SK-N-SH treated with all-trans-retinoic acid at 6 μM for 48 hours (cell line): Measurements from ENCODE around the gene GJA1.

Experiments
- ATAC-seq: fragments of 200-7000 bp; cut with Tn5 transposase; 3 replicates; pipeline ENCODE4 v1.9.1; 2020; ENCODE audit warnings: mild to moderate bottlenecking, moderate library complexity
- CREB5 ChIP-seq: fragments of 250-450 bp; sonication (Bioruptor Pico); IDR thresholded peaks from 2 replicates; pipeline ENCODE4 v1.5.1; 2020; ENCODE audit warnings: low read depth, mild to moderate bottlenecking, moderate library complexity
- CSDC2 ChIP-seq: fragments of 250-450 bp; sonication (Bioruptor Pico); IDR thresholded peaks from 2 replicates; pipeline ENCODE4 v1.5.0; 2020; ENCODE audit warnings: mild to moderate bottlenecking, moderate library complexity
- ESRRG ChIP-seq: fragments of 250-450 bp; sonication (Bioruptor Pico); IDR thresholded peaks from 2 replicates; pipeline ENCODE4 v1.6.1; 2021; ENCODE audit warnings: mild to moderate bottlenecking
- GLIS3 ChIP-seq: fragments of 250-450 bp; sonication (Bioruptor Pico); IDR thresholded peaks from 2 replicates; pipeline ENCODE4 v1.5.0; 2020; ENCODE audit warnings: mild to moderate bottlenecking, moderate library complexity
- PATZ1 ChIP-seq: fragments of 250-450 bp; sonication (Bioruptor Pico); IDR thresholded peaks from 2 replicates; pipeline ENCODE4 v1.8.0; 2020; ENCODE audit warnings: mild to moderate bottlenecking, moderate library complexity, borderline replicate concordance
- POU6F1 ChIP-seq: fragments of 250-450 bp; sonication (Bioruptor Pico); IDR thresholded peaks from 2 replicates; pipeline ENCODE4 v1.8.0; 2021; ENCODE audit warnings: low read depth, mild to moderate bottlenecking, moderate library complexity, borderline replicate concordance
- PPARA ChIP-seq: fragments of 250-450 bp; sonication (Bioruptor Pico); IDR thresholded peaks from 2 replicates; pipeline ENCODE4 v1.5.0; 2020; ENCODE audit warnings: mild to moderate bottlenecking, borderline replicate concordance
- RARB ChIP-seq: fragments of 250-450 bp; sonication (Bioruptor Pico); IDR thresholded peaks from 2 replicates; pipeline ENCODE4 v1.8.0; 2021; ENCODE audit warnings: mild to moderate bottlenecking, moderate library complexity
- SNAI2 ChIP-seq: fragments of 250-450 bp; sonication (Bioruptor Pico); IDR thresholded peaks from 2 replicates; pipeline ENCODE4 v1.5.0; 2020; ENCODE audit warnings: mild to moderate bottlenecking, moderate library complexity
- TCF4 ChIP-seq: fragments of 250-450 bp; sonication (Bioruptor Pico); IDR thresholded peaks from 2 replicates; pipeline ENCODE4 v1.8.0; 2021; ENCODE audit warnings: mild to moderate bottlenecking, moderate library complexity, borderline replicate concordance
- TOX ChIP-seq: fragments of 250-450 bp; sonication (Bioruptor Pico); IDR thresholded peaks from 2 replicates; pipeline ENCODE4 v1.8.0; 2021; ENCODE audit warnings: mild to moderate bottlenecking, moderate library complexity, borderline replicate concordance
- TSHZ2 ChIP-seq: fragments of 250-450 bp; sonication (Bioruptor Pico); IDR thresholded peaks from 2 replicates; pipeline ENCODE4 v1.5.0; 2020; ENCODE audit warnings: mild to moderate bottlenecking, moderate library complexity
- ZC3H10 ChIP-seq: fragments of 250-450 bp; sonication (Bioruptor Pico); IDR thresholded peaks from 2 replicates; pipeline ENCODE4 v1.5.1; 2021; ENCODE audit warnings: mild to moderate bottlenecking, moderate library complexity
- ZFP30 ChIP-seq: fragments of 450-650 bp; formaldehyde crosslinking; IDR thresholded peaks from 2 replicates; pipeline ENCODE4 v1.5.0; 2022; ENCODE audit warnings: mild to moderate bottlenecking, moderate library complexity
- ZNF565 ChIP-seq: fragments of 450-650 bp; formaldehyde crosslinking; conservative IDR thresholded peaks from 2 replicates; pipeline ENCODE4 v1.5.0; 2020; ENCODE audit warnings: low read depth, mild to moderate bottlenecking, moderate library complexity
- ZNF70 ChIP-seq: fragments of 450-650 bp; formaldehyde crosslinking; IDR thresholded peaks from 2 replicates; pipeline ENCODE4 v1.5.0; 2020; ENCODE audit warnings: mild to moderate bottlenecking, moderate library complexity
- ZNF8 ChIP-seq: fragments of 450-650 bp; formaldehyde crosslinking; IDR thresholded peaks from 2 replicates; pipeline ENCODE4 v1.5.0; 2020; ENCODE audit warnings: mild to moderate bottlenecking, moderate library complexity
- TF ChIP-seq, protein P1 (sequence below): fragments of 250-450 bp; sonication (Bioruptor Pico); IDR thresholded peaks from 2 replicates; pipeline ENCODE4 v1.5.1; 2021; ENCODE audit warnings: mild to moderate bottlenecking, moderate library complexity

Gene GJA1

DNA sequence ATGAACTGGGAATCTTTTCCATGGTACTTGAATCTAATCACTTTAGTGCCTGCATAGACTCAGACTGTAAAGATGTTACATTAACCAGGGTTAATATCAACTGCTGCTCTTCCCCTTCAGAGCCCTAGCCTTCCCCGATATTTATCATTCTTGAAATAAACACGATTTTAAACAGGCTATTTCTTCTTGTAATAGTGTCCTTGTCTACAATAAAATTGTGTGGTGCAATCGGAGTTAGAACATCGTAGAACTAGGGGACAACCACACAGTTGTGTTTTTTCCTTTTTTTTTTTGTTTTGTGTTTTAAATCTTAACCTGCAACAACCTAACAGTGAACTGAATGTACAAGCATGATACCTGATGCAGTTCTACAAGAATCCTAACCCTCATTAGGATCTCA is 4.5 kb downstream of the GJA1 start (continued):
- TF ChIP-seq TSHZ2 (CRISPR knock-in tag), result no peak
- no peak for TF ChIP-seq TCF4 (CRISPR knock-in tag)
- TF ChIP-seq SNAI2 (CRISPR knock-in tag), result no peak
- no peak for TF ChIP-seq ZC3H10 (CRISPR knock-in tag)
- TF ChIP-seq RARB (CRISPR knock-in tag), result no peak
- TF ChIP-seq ZFP30, result no peak
- no peak for TF ChIP-seq CSDC2 (CRISPR knock-in tag)
- TF ChIP-seq, protein P1, sequence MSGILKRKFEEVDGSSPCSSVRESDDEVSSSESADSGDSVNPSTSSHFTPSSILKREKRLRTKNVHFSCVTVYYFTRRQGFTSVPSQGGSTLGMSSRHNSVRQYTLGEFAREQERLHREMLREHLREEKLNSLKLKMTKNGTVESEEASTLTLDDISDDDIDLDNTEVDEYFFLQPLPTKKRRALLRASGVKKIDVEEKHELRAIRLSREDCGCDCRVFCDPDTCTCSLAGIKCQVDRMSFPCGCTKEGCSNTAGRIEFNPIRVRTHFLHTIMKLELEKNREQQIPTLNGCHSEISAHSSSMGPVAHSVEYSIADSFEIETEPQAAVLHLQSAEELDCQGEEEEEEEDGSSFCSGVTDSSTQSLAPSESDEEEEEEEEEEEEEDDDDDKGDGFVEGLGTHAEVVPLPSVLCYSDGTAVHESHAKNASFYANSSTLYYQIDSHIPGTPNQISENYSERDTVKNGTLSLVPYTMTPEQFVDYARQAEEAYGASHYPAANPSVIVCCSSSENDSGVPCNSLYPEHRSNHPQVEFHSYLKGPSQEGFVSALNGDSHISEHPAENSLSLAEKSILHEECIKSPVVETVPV (CRISPR knock-in tag), result no peak
- TF ChIP-seq ZNF8 (CRISPR knock-in tag), result no peak
- no peak for TF ChIP-seq ESRRG (CRISPR knock-in tag)
- TF ChIP-seq, all 23 proteins: peak for 0

DNA sequence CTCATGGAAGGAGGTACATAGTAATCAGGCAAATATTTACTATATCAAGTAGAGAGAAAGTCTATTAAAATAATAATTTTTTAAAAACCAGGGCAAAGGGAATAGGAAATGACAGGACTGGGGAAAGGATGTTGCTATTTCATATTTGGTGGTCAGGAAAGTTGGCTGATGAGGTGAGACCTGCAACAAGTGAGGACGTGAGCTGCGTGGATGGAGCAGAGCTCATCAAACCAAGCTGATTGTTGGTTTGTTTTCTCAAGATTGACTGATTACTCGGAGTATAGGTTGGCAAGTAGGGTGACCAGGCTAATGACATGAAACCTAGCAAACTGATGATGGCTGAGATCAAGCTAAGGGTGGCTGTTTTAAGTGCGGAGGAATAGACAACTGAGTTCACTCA is 6.0 kb downstream of the GJA1 start:
- ATAC-seq, result no peak
- TF ChIP-seq, protein P1 (CRISPR knock-in tag), result no peak
- TF ChIP-seq PPARA (no peak), TSHZ2 (CRISPR knock-in tag) (no peak), POU6F1 (CRISPR knock-in tag) (no peak), ZFP30 (no peak), CSDC2 (CRISPR knock-in tag) (no peak), CREB5 (no peak), GLIS3 (CRISPR knock-in tag) (no peak), ZC3H10 (CRISPR knock-in tag) (no peak)

GRCh38 chr6:121442576-121442975 is 7.1 kb downstream of the GJA1 start:
- TF ChIP-seq PATZ1 (no peak), TSHZ2 (CRISPR knock-in tag) (no peak), ZNF70 (CRISPR knock-in tag) (no peak), ZFP30 (no peak), TCF4 (CRISPR knock-in tag) (no peak), ZNF565 (CRISPR knock-in tag) (no peak), TOX (CRISPR knock-in tag) (no peak)
- TF ChIP-seq, protein P1 (CRISPR knock-in tag), result no peak
- no peak for ATAC-seq
